Neuronal stem cell (in vitro differentiated cells): ENCODE results near the gene GALR2.

ENCODE experiments used
- DNase-seq: peaks from one replicate; pipeline ENCODE4 v3.0.0-alpha.2; 2013; ENCODE audit warnings: low spot score
- H2AFZ ChIP-seq: one replicate; pipeline ENCODE4 v1.6.1; 2013; ENCODE audit warnings: mild to moderate bottlenecking, low read length, inconsistent platforms
- H2AK5ac ChIP-seq: 2 replicates; pipeline ENCODE4 v1.6.1; 2013; ENCODE audit warnings: low read depth, mild to moderate bottlenecking, inconsistent platforms, low read length, moderate library complexity, mixed read lengths
- H2BK120ac ChIP-seq: 2 replicates; pipeline ENCODE4 v1.6.1; 2013; ENCODE audit warnings: low read depth, mild to moderate bottlenecking, inconsistent platforms, low read length, moderate library complexity, mixed read lengths
- H2BK12ac ChIP-seq: one replicate; pipeline ENCODE4 v1.6.1; 2013; ENCODE audit warnings: low read length, inconsistent platforms
- H2BK15ac ChIP-seq: 2 replicates; pipeline ENCODE4 v1.6.1; 2013; ENCODE audit warnings: mild to moderate bottlenecking, low read length, inconsistent platforms, mixed read lengths
- H2BK5ac ChIP-seq: one replicate; pipeline ENCODE4 v1.6.1; 2013; ENCODE audit warnings: inconsistent platforms, mild to moderate bottlenecking, low read length, moderate library complexity
- H3K14ac ChIP-seq: one replicate; pipeline ENCODE4 v1.6.1; 2013; ENCODE audit warnings: low read length, inconsistent platforms
- H3K18ac ChIP-seq: 2 replicates; pipeline ENCODE4 v1.6.1; 2013; ENCODE audit warnings: low read length, inconsistent platforms
- H3K23ac ChIP-seq: 2 replicates; pipeline ENCODE4 v1.6.1; 2013; ENCODE audit warnings: low read depth, mild to moderate bottlenecking, mixed read lengths, low read length, inconsistent platforms; ENCODE audit not compliant: poor library complexity
- H3K27ac ChIP-seq: replicated peaks from 3 replicates; pipeline ENCODE4 v1.5.1; 2013; ENCODE audit warnings: low read length, inconsistent platforms
- H3K27me3 ChIP-seq, 3 experiments: 2 replicates each; pipeline ENCODE4 v1.6.1; 2013; ENCODE audit warnings: low read length in 3 of 3, mild to moderate bottlenecking in 2 of 3, inconsistent platforms in 1 of 3, low read depth in 1 of 3, mixed read lengths in 1 of 3, moderate library complexity in 1 of 3; ENCODE audit not compliant: control insufficient read depth in 3 of 3, insufficient read depth in 3 of 3
- H3K36me3 ChIP-seq, 2 donors: replicated peaks in 1 of 2; 2 replicates each; pipeline ENCODE4 v1.6.1; 2013; ENCODE audit warnings: low read length in 2 of 2; ENCODE audit not compliant: control insufficient read depth in 2 of 2, insufficient read depth in 2 of 2
- H3K4ac ChIP-seq: 2 replicates; pipeline ENCODE4 v1.6.1; 2013; ENCODE audit warnings: inconsistent platforms, mild to moderate bottlenecking, low read length, moderate library complexity
- H3K4me1 ChIP-seq, 2 donors: 1 replicate in 1 of 2; 2 replicates in 1 of 2; pipeline ENCODE4 v1.6.1; 2013; ENCODE audit warnings: low read length in 2 of 2, low read depth in 1 of 2; ENCODE audit not compliant: control insufficient read depth in 2 of 2, insufficient read depth in 1 of 2
- H3K4me2 ChIP-seq: one replicate; pipeline ENCODE4 v1.6.1; 2013; ENCODE audit warnings: mild to moderate bottlenecking, low read length, inconsistent platforms; ENCODE audit not compliant: insufficient read depth, poor library complexity, severe bottlenecking
- H3K4me3 ChIP-seq, 2 donors: 2 replicates each; pipeline ENCODE4 v1.5.1; 2013; ENCODE audit warnings: low read length in 2 of 2, mild to moderate bottlenecking in 2 of 2, inconsistent platforms in 1 of 2, moderate library complexity in 1 of 2
- H3K79me1 ChIP-seq: one replicate; pipeline ENCODE4 v1.6.1; 2013; ENCODE audit warnings: low read depth, mild to moderate bottlenecking, inconsistent platforms, low read length, moderate library complexity
- H3K9ac ChIP-seq: one replicate; pipeline ENCODE4 v1.6.1; 2013; ENCODE audit warnings: mild to moderate bottlenecking, low read depth, low read length, inconsistent platforms; ENCODE audit not compliant: poor library complexity
- H3K9me3 ChIP-seq, 2 donors: replicated peaks in 1 of 2; 2 replicates each; pipeline versions ENCODE3 to v1.6.1; 2013; ENCODE audit warnings: low read length in 2 of 2, mild to moderate bottlenecking in 2 of 2, inconsistent platforms in 1 of 2, low read depth in 1 of 2, mixed read lengths in 1 of 2, moderate library complexity in 1 of 2; ENCODE audit not compliant: control insufficient read depth in 2 of 2, insufficient read depth in 1 of 2
- H4K8ac ChIP-seq: one replicate; pipeline ENCODE4 v1.6.1; 2013; ENCODE audit warnings: low read depth, mild to moderate bottlenecking, inconsistent platforms, low read length, moderate library complexity
- H4K91ac ChIP-seq: one replicate; pipeline ENCODE4 v1.6.1; 2013; ENCODE audit warnings: low read length, low read depth, mild to moderate bottlenecking, inconsistent platforms; ENCODE audit not compliant: poor library complexity
- WGBS, 2 donors: extraction: QIAGEN DNeasy Blood & Tissue Kit; methylation state at CpG; one replicate each; pipeline ENCODE4 v1.1.7; 2013; ENCODE audit warnings: missing lambda C conversion rate in 2 of 2, mixed read lengths in 1 of 2; ENCODE audit not compliant: insufficient read length in 2 of 2, insufficient replicate concordance in 1 of 2; ENCODE audit errors: extremely low coverage in 2 of 2; 5-methylcytosine and 5-hydroxymethylcytosine counted together

The GALR2 gene

DNA sequence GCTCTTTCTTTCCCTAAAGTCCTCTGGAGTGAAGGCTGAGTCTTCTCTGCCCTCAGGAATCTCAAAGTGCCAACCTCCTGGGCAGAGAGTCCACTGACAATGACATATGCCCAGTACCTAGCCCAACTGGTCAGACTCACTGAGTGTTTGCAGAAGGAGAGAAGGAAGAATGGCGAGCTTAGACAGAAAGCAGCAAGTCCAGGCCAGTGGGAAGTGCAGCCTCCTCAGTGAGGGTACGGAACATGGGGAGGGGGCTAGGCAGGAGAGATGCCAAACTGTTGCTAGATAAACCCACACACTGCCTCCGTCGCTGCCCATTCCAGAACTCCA lies 28.3 kb downstream of the GALR2 start:
- WGBS, 2 donors, result no CpG with 5 or more reads among the region's 4 CpGs

GRCh38 chr17:76103274-76104139 lies 28.9 kb downstream of the GALR2 start, which contains the start of gene EXOC7:
TSS of gene EXOC7 (minus strand) at chr17:76103787. CDS start at chr17:76103692, 95 bp downstream.
- Histone ChIP-seq H3K4me2 (peak within 1 kb of the TSS; percentile 89), H4K8ac (peak within 1 kb of the TSS; percentile 84), H3K4me1 (peaks cover 5 to 12% of the 10 kb centered on the region in 2 donors), H2AK5ac (peak within 1 kb of the TSS; percentile 96), H3K18ac (peak within 1 kb of the TSS; percentile 95), H2BK15ac (peak within 1 kb of the TSS; percentile 45), H4K91ac (peak within 1 kb of the TSS; percentile 69), H3K27me3 (no peaks in the 10 kb centered on the region), H3K27ac (peak within 1 kb of the TSS; percentile 68), H3K9me3 (no peaks in the 10 kb centered on the region), H3K14ac (peak within 1 kb of the TSS; percentile 67), H3K23ac (peak within 1 kb of the TSS; percentile 76), H3K79me1 (peaks cover 7% of the 10 kb centered on the region), H3K4ac (peak within 1 kb of the TSS; percentile 46), H3K9ac (peak within 1 kb of the TSS; percentile 90), H2BK120ac (no peak within 1 kb of the TSS), H2BK12ac (peak within 1 kb of the TSS; percentile 43), H3K4me3 (peak within 1 kb of the TSS; percentile 68 to 94), H2BK5ac (peak within 1 kb of the TSS; percentile 90), H3K36me3 (peaks cover 9 to 39% of the 10 kb centered on the region in 2 donors), H2AFZ (peak within 1 kb of the TSS; percentile 87)
- DNase-seq, result peak; percentile 93
- no CpG with 5 or more reads among the region's 55 CpGs for WGBS, 2 donors

More for the DNA sequence above, 28.3 kb downstream of the GALR2 start:
- Histone ChIP-seq H3K9ac (peak overlapping the region; percentile 71), H3K4ac (no peak overlapping the region), H3K36me3 (peaks cover 9 to 43% of the 10 kb centered on the region in 2 donors), H2AFZ (peak overlapping the region; percentile 87), H3K4me3 (peak overlapping the region; percentile 68 to 94), H3K23ac (no peak overlapping the region), H4K91ac (no peak overlapping the region), H3K79me1 (peaks cover 7% of the 10 kb centered on the region), H3K18ac (peak overlapping the region; percentile 18), H2BK120ac (no peak overlapping the region), H3K27me3 (no peaks in the 10 kb centered on the region), H3K9me3 (no peaks in the 10 kb centered on the region), H3K14ac (peak overlapping the region; percentile 26), H2BK15ac (no peak overlapping the region), H3K4me1 (peaks cover 5 to 12% of the 10 kb centered on the region in 2 donors), H2AK5ac (peak overlapping the region; percentile 41), H3K27ac (no peak overlapping the region), H4K8ac (no peak overlapping the region), H2BK12ac (no peak overlapping the region), H3K4me2 (peak overlapping the region; percentile 89), H2BK5ac (peak overlapping the region; percentile 45)
- no peak for DNase-seq

GRCh38 chr17:76104140-76104895 lies 29.7 kb downstream of the GALR2 start:
- peak overlapping the region; percentile 54 for H3K4me2 ChIP-seq
- H2BK5ac ChIP-seq, result peak overlapping the region; percentile 90
- WGBS, 2 donors, result no CpG with 5 or more reads among the region's 29 CpGs
- H4K91ac ChIP-seq, result peak overlapping the region; percentile 69
- peak overlapping the region; percentile 95 for H3K18ac ChIP-seq
- peaks cover 7% of the 10 kb centered on the region for H3K79me1 ChIP-seq
- H3K36me3 ChIP-seq, result peaks cover 9 to 34% of the 10 kb centered on the region in 2 donors
- peak overlapping the region; percentile 67 for H3K14ac ChIP-seq
- H4K8ac ChIP-seq, result peak overlapping the region; percentile 84
- H2AFZ ChIP-seq, result peak overlapping the region; percentile 87
- H3K9me3 ChIP-seq, result no peaks in the 10 kb centered on the region
- peaks cover 5 to 12% of the 10 kb centered on the region in 2 donors for H3K4me1 ChIP-seq
- peak overlapping the region; percentile 68 to 94 for H3K4me3 ChIP-seq
- no peak for DNase-seq
- H2BK15ac ChIP-seq, result peak overlapping the region; percentile 45
- peak overlapping the region; percentile 46 for H3K4ac ChIP-seq
- H3K27me3 ChIP-seq, result no peaks in the 10 kb centered on the region
- H3K27ac ChIP-seq, result peak overlapping the region; percentile 68
- H2BK120ac ChIP-seq, result no peak overlapping the region
- H2AK5ac ChIP-seq, result peak overlapping the region; percentile 96
- peak overlapping the region; percentile 43 for H2BK12ac ChIP-seq
- no peak overlapping the region for H3K23ac ChIP-seq
- H3K9ac ChIP-seq, result peak overlapping the region; percentile 90

- Histone ChIP-seq H3K27ac (no peak overlapping the region), H3K36me3 (peaks cover 9 to 29% of the 10 kb centered on the region in 2 donors), H3K9me3 (no peaks in the 10 kb centered on the region), H3K4ac (no peak overlapping the region), H2BK5ac (no peak overlapping the region), H2BK15ac (no peak overlapping the region), H2BK120ac (no peak overlapping the region), H2AFZ (no peak overlapping the region), H3K4me3 (no peak overlapping the region), H3K14ac (no peak overlapping the region), H3K79me1 (peaks cover 7% of the 10 kb centered on the region), H2AK5ac (no peak overlapping the region), H4K91ac (no peak overlapping the region), H4K8ac (no peak overlapping the region), H3K27me3 (no peaks in the 10 kb centered on the region), H3K4me1 (peaks cover 5 to 12% of the 10 kb centered on the region in 2 donors), H2BK12ac (no peak overlapping the region), H3K4me2 (no peak overlapping the region), H3K23ac (no peak overlapping the region), H3K9ac (no peak overlapping the region), H3K18ac (no peak overlapping the region)
- WGBS, 2 donors, result no CpG with 5 or more reads among the region's 5 CpGs
- no peak for DNase-seq
Observed at GRCh38 chr17:76104896-76105231, 30.3 kb downstream of the GALR2 start.
